Uterus (tissue), 4 donors: ENCODE results near the gene PAIP2. TPM values are rescaled to one million over a fixed set of nuclear protein-coding genes. Genes with fewer than 3 reads are reported as not detected.

Experiments
- DNase-seq, 2 donors: peaks; one replicate each; pipeline ENCODE4 v3.0.0-alpha.2; 2019 to 2020
- H3K27ac ChIP-seq, 2 donors: fragments of 200-600 bp; sonication (generic); 1 replicate in 1 of 2; 2 replicates in 1 of 2; pipeline ENCODE4 v1.5.1; 2016 to 2018
- H3K27me3 ChIP-seq, 2 donors: fragments of 200-600 bp; sonication (generic); one replicate each; pipeline ENCODE4 v1.5.1; 2018 to 2019; ENCODE audit warnings: control low read depth in 1 of 2
- H3K36me3 ChIP-seq, 2 donors: fragments of 200-600 bp; sonication (generic); one replicate each; pipeline ENCODE4 v1.5.1; 2019; ENCODE audit warnings: control low read depth in 1 of 2
- H3K4me1 ChIP-seq, 2 donors: fragments of 200-600 bp; sonication (generic); one replicate each; pipeline ENCODE4 v1.5.1; 2018 to 2019; ENCODE audit warnings: control low read depth in 1 of 2
- H3K4me3 ChIP-seq, 2 donors: fragments of 200-600 bp; sonication (generic); 1 replicate in 1 of 2; 2 replicates in 1 of 2; pipeline ENCODE4 v1.5.1; 2018 to 2019; ENCODE audit warnings: mild to moderate bottlenecking in 1 of 2
- H3K9me3 ChIP-seq, 2 donors: fragments of 200-600 bp; sonication (generic); one replicate each; pipeline ENCODE4 v1.5.1; 2019; ENCODE audit warnings: control low read depth in 1 of 2
- CTCF ChIP-seq, 4 experiments: fragments of 200-600 bp in 2 of 4; fragments of 450-650 bp in 2 of 4; sonication (generic) in 2 of 4; IDR thresholded peaks; one replicate each; pipeline ENCODE4 v1.5.1; 2016 to 2019; ENCODE audit warnings: antibody characterized with exemption in 4 of 4, mild to moderate bottlenecking in 2 of 4, moderate library complexity in 1 of 4
- POLR2A ChIP-seq, 2 donors: fragments of 450-650 bp; IDR thresholded peaks; one replicate each; pipeline ENCODE4 v1.6.1; 2016; ENCODE audit warnings: antibody characterized with exemption in 2 of 2, mild to moderate bottlenecking in 1 of 2, moderate library complexity in 1 of 2
- intact Hi-C: fragments of 100-400 bp; cut with DNase I; formaldehyde crosslinking; loops from one replicate; pipeline ENCODE4 v1.15.1; 2023; ENCODE audit warnings: low total_unique reads
- total RNA-seq, 4 donors: library from RNA; depleted of rRNA in 3 of 4; stranded (reverse); fragments of >200 nt in 3 of 4; gene quantifications; one replicate each; pipeline versions ENCODE4 v1.1.0 to v1.2.4, GENCODE V29; 2014 to 2023
- donor health status: DM: yes; HTN: yes; CAD: no.

The PAIP2 gene
- total RNA-seq, 4 donors from 2014 or later = 43.5 to 144 (median 87.7) TPM

DNA sequence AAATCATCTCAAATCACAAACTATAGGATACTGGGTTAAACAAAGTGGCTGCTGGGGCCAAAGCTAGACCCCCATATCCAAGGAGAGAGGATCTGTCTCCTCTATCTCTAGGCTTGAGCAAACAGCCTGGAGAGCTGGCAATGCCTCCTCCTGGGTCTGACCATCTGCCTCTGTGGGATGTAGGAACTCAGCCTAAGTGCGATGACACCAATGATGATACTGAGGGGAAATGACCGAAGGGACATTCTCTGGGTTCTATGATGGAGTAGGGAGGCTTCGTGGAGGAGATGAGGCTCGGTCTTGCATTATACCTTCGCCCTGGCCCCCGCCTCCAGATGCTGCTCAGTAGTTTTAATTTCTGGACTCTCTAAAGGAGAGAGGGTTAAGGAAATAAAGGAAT lies 71.5 kb downstream of the PAIP2 start:
- Histone ChIP-seq H3K27me3 (no peaks in the 10 kb centered on the region), H3K36me3 (no peaks in the 10 kb centered on the region), H3K9me3 (no peaks in the 10 kb centered on the region), H3K4me3 (no peak overlapping the region), H3K4me1 (peaks cover 7 to 8% of the 10 kb centered on the region in 2 donors), H3K27ac (no peak overlapping the region)
- DNase-seq = peak in 1 of 2 donors; percentile 1
- TF ChIP-seq POLR2A (IDR thresholded peaks at IDR 0.05) (no peak), CTCF (IDR thresholded peaks at IDR 0.05) (no peak)
- intact Hi-C loops = no loop called here

GRCh38 chr5:139413963-139414362 lies 72.3 kb downstream of the PAIP2 start:
- Histone ChIP-seq H3K4me1 (peaks cover 7 to 8% of the 10 kb centered on the region in 2 donors), H3K27ac (peak overlapping the region; percentile 31 to 57), H3K36me3 (no peaks in the 10 kb centered on the region), H3K4me3 (no peak overlapping the region), H3K27me3 (no peaks in the 10 kb centered on the region), H3K9me3 (no peaks in the 10 kb centered on the region)
- no peak for DNase-seq
- intact Hi-C loops = no loop called here
- TF ChIP-seq CTCF (IDR thresholded peaks at IDR 0.05) (no peak), POLR2A (IDR thresholded peaks at IDR 0.05) (no peak)

DNA sequence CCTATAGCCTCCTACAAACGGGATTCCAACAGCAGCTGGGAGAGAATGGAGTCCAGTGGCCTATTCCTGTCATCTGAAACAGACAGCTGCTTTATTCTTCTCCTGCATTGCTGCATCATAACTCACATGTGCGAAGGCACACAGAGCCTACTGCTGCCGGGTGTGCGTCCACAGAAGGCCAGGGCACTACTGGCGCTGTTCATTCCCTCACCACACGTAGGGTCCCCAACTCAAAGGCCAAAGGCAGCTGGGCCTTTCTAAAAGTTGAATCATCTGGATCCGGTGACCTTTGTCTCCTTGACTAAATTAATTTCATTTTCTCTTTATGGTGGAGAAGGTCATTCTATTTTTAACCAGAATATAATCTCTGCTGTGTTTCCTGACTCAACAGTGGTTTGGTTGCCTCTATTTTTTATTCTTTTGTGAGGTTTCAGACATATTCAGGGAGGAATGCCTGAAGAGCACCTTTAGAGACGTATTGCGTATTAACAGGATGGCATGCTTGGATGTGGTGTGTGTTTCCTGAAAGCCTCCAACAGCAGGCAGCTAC lies 73.0 kb downstream of the PAIP2 start:
- no peaks in the 10 kb centered on the region for H3K27me3 ChIP-seq
- DNase-seq = no peak
- no peaks in the 10 kb centered on the region for H3K9me3 ChIP-seq
- H3K27ac ChIP-seq = peak overlapping the region; percentile 31 to 57
- peaks cover 7 to 8% of the 10 kb centered on the region in 2 donors for H3K4me1 ChIP-seq
- no peak overlapping the region for H3K4me3 ChIP-seq
- intact Hi-C loops = loop anchor here (5.0 kb wide), 1 partner anchor 103 kb away; no protein-coding TSS in a partner anchor
- no peaks in the 10 kb centered on the region for H3K36me3 ChIP-seq
- TF ChIP-seq CTCF (IDR thresholded peaks at IDR 0.05) = no peak
- TF ChIP-seq POLR2A (IDR thresholded peaks at IDR 0.05) = no peak

DNA sequence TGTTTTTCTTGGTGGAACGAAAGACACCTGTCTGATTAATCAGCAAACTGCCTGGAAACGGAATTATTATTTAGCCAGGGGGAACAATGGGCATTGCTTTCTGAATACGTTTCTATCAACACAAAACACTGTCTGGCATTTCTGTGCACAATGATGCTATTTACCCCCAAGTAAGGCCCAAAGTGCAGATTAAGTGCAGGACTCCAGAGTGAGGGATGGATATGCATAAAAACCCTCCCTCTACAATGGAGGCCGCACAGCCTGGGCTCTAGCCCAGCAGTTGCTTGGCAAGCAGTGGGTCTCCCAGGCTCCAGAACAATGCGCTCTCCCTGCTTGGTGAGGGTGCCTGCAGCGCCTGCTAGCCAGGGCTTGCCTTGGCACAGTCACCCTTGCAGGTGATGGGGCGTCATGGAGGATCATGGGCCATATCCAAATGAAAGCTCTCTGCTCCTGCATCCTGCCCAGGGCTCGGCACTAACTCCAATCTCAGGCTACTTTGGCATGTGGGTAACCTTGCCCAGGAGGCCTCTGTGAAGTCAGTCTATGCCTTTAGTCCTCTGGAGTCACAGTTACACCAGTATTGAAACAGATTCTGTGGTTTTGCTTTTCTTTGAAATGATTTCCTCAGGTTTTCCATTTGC lies 73.7 kb downstream of the PAIP2 start:
- TF ChIP-seq CTCF (IDR thresholded peaks at IDR 0.05) = no peak
- TF ChIP-seq POLR2A (IDR thresholded peaks at IDR 0.05) = no peak
- no peak for DNase-seq
- intact Hi-C loops = loop anchor here (5.0 kb wide), 1 partner anchor 102 kb away; no protein-coding TSS in a partner anchor
- Histone ChIP-seq H3K27ac (peak overlapping the region; percentile 57), H3K27me3 (no peaks in the 10 kb centered on the region), H3K4me1 (peaks cover 1 to 7% of the 10 kb centered on the region in 2 donors), H3K36me3 (no peaks in the 10 kb centered on the region), H3K9me3 (no peaks in the 10 kb centered on the region), H3K4me3 (no peak overlapping the region)

GRCh38 chr5:139415869-139416268 lies 74.2 kb downstream of the PAIP2 start:
- TF ChIP-seq POLR2A (IDR thresholded peaks at IDR 0.05) (no peak), CTCF (IDR thresholded peaks at IDR 0.05) (no peak)
- Histone ChIP-seq H3K36me3 (no peaks in the 10 kb centered on the region), H3K9me3 (no peaks in the 10 kb centered on the region), H3K27me3 (no peaks in the 10 kb centered on the region), H3K27ac (peak overlapping the region; percentile 57), H3K4me3 (no peak overlapping the region), H3K4me1 (peaks cover 0 to 7% of the 10 kb centered on the region in 2 donors)
- no peak for DNase-seq
- intact Hi-C loops = loop anchor here (5.0 kb wide), 1 partner anchor 101 kb away; no protein-coding TSS in a partner anchor
